ENCODE data around the gene PELI2. TPM values are rescaled to one million over a fixed set of nuclear protein-coding genes. Genes with fewer than 3 reads are reported as not detected.

Gene PELI2
- total RNA-seq, 2 donors from 2014 or later: 31.6 to 41.8 TPM

DNA sequence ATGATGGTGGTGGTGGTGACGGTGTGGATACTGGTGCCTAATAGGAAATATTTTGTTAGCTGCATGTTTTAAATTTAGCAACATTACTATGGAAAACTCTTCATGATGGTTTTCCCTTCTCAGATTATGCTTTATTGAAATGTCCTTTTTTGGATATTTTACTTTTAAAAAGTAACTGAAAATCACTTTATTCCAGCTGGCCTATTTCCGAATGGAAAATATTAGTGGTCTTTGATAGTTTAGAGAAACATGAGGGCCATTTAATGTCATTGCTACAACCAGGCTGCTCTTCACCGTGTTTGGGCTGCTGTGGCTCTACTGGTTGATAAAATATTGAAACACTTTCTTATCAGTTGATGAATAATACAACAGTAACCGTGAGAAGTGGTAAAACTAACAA lies 64.2 kb downstream of the PELI2 start:
- Histone ChIP-seq H3K27me3 (no peaks in the 10 kb centered on the region), H3K27ac (peak overlapping the region in 3 of 4 donors; percentile 68 to 87 (median 75)), H3K9me3 (no peaks in the 10 kb centered on the region), H3K36me3 (replicated peaks in 1 of 2; ENCODE audit: insufficient read depth in 1 of 2, low read depth in 2 of 2) (no peaks in the 10 kb centered on the region), H3K4me1 (peaks cover 67% of the 10 kb centered on the region), H3K4me3 (no peak overlapping the region)
- 34 to 36% methylated on average over 4 of the region's 4 CpGs for WGBS, 2 donors
- no peak for DNase-seq
- intact Hi-C loops (cut with DNase I): no loop called here
- no peak for ATAC-seq
- TF ChIP-seq, protein P1, sequence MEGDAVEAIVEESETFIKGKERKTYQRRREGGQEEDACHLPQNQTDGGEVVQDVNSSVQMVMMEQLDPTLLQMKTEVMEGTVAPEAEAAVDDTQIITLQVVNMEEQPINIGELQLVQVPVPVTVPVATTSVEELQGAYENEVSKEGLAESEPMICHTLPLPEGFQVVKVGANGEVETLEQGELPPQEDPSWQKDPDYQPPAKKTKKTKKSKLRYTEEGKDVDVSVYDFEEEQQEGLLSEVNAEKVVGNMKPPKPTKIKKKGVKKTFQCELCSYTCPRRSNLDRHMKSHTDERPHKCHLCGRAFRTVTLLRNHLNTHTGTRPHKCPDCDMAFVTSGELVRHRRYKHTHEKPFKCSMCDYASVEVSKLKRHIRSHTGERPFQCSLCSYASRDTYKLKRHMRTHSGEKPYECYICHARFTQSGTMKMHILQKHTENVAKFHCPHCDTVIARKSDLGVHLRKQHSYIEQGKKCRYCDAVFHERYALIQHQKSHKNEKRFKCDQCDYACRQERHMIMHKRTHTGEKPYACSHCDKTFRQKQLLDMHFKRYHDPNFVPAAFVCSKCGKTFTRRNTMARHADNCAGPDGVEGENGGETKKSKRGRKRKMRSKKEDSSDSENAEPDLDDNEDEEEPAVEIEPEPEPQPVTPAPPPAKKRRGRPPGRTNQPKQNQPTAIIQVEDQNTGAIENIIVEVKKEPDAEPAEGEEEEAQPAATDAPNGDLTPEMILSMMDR (IDR thresholded peaks at IDR 0.05): no peak

DNA sequence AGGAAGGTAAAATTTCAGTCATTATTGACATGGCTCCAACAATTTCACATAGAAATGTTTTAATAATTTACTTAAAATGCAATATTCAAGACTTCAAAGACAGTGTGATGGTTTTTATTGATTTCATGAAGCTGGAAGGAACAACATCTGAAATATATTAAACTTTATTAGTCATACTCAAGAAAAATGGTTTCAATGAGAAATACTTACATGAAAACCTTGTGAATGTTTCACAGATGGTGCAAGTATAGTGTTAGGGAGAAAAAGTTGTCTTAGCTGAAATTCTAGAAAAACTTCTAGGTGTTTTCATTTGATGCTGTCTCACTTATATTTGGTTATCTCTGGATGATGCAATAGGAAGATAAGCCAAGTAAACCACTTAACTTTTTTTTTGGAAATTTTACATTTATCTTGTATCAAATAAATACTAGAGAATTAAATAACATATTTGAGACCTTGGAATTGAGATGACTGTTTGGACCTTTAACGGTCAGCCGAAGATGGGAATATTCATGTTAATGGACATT lies 65.5 kb downstream of the PELI2 start:
- no peaks in the 10 kb centered on the region for H3K9me3 ChIP-seq
- intact Hi-C loops (cut with DNase I): no loop called here
- TF ChIP-seq, protein P1 (IDR thresholded peaks at IDR 0.05): no peak
- no peak for TF ChIP-seq POLR2A (IDR thresholded peaks at IDR 0.05)
- no peaks in the 10 kb centered on the region for H3K36me3 ChIP-seq (replicated peaks in 1 of 2; ENCODE audit: insufficient read depth in 1 of 2, low read depth in 2 of 2)
- ATAC-seq: no peak
- H3K27ac ChIP-seq: peak overlapping the region in 1 of 4 donors; percentile 75
- peaks cover 54% of the 10 kb centered on the region for H3K4me1 ChIP-seq
- 56 to 66% methylated on average over 2 of the region's 2 CpGs for WGBS, 2 donors
- no peak for DNase-seq
- no peak overlapping the region for H3K4me3 ChIP-seq
- H3K27me3 ChIP-seq: no peaks in the 10 kb centered on the region

GRCh38 chr14:56185992-56186391 lies 67.8 kb downstream of the PELI2 start:
- H3K27ac ChIP-seq: peak overlapping the region in 1 of 4 donors; percentile 4

DNA sequence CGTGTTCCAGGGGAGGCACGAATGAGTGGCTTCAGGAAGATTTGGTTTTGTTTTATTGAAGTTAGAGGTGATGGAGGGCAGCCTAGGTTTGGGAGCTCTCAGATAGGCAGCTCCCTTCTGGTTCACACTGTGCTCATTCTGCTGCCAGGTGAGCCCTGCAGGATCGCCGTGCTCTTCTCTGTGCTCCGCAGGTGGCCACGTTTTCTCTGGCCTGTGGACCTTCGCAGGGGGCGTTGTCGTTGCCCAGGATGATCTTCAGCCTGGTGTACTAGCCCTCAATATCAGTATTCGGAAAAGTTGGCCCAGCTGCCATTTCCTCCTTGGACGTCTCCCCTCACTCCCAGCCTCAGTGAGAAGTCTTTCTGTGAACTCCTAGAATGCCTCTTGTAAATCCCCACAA lies 69.5 kb downstream of the PELI2 start:
- 88 to 93% methylated on average over 11 of the region's 11 CpGs for WGBS, 2 donors
- intact Hi-C loops (cut with DNase I): no loop called here

More at GRCh38 chr14:56185992-56186391, 67.8 kb downstream of the PELI2 start:
- H3K4me3 ChIP-seq: no peak overlapping the region
- DNase-seq: peak; percentile 64 to 81 (median 68)
- TF ChIP-seq POLR2A (IDR thresholded peaks at IDR 0.05): no peak
- TF ChIP-seq, protein P1 (IDR thresholded peaks at IDR 0.05): no peak
- no peaks in the 10 kb centered on the region for H3K36me3 ChIP-seq (replicated peaks in 1 of 2; ENCODE audit: insufficient read depth in 1 of 2, low read depth in 2 of 2)
- peaks cover 37% of the 10 kb centered on the region for H3K4me1 ChIP-seq
- intact Hi-C loops (cut with DNase I): no loop called here
- no peaks in the 10 kb centered on the region for H3K27me3 ChIP-seq
- H3K9me3 ChIP-seq: no peaks in the 10 kb centered on the region
- ATAC-seq: no peak

More for the DNA sequence above, 69.5 kb downstream of the PELI2 start:
- no peak for TF ChIP-seq POLR2A (IDR thresholded peaks at IDR 0.05)
- TF ChIP-seq, protein P1 (IDR thresholded peaks at IDR 0.05): no peak
- Histone ChIP-seq H3K27me3 (no peaks in the 10 kb centered on the region), H3K27ac (peak overlapping the region in 1 of 4 donors; percentile 12), H3K9me3 (no peaks in the 10 kb centered on the region), H3K4me3 (no peak overlapping the region), H3K4me1 (peaks cover 22% of the 10 kb centered on the region), H3K36me3 (replicated peaks in 1 of 2; ENCODE audit: insufficient read depth in 1 of 2, low read depth in 2 of 2) (no peaks in the 10 kb centered on the region)
- DNase-seq (no peak), ATAC-seq (no peak)
